Measurements from ENCODE around the gene ELP2.
"Not testable (repeated sequence)": the region's sequence is repeated elsewhere in the genome, so short reads cannot be mapped to it uniquely, and the experiment has no call there.

ELP2 gene

GRCh38 chr18:36129300-36130038, at the start of gene ELP2, which contains the start of gene SLC39A6:
TSS of gene ELP2 (plus strand) at chr18:36129899. CDS start at chr18:36129934, 35 bp downstream.
TSS of gene SLC39A6 (minus strand) at chr18:36129340. CDS start at chr18:36127007, 2,333 bp downstream.
- Histone ChIP-seq H3K27me3 (ENCODE audit: insufficient read depth, low read depth, severe bottlenecking) (no peaks in the 10 kb centered on the region), H3K9me3 (ENCODE audit: severe bottlenecking) (no peaks in the 10 kb centered on the region), H3K36me3 (peaks cover 30% of the 10 kb centered on the region), H3K27ac (peak within 1 kb of the TSS; percentile 98), H3K4me3 (ENCODE audit: low read depth, low read length) (peak within 1 kb of the TSS; percentile 92)
- TF ChIP-seq, protein P1, sequence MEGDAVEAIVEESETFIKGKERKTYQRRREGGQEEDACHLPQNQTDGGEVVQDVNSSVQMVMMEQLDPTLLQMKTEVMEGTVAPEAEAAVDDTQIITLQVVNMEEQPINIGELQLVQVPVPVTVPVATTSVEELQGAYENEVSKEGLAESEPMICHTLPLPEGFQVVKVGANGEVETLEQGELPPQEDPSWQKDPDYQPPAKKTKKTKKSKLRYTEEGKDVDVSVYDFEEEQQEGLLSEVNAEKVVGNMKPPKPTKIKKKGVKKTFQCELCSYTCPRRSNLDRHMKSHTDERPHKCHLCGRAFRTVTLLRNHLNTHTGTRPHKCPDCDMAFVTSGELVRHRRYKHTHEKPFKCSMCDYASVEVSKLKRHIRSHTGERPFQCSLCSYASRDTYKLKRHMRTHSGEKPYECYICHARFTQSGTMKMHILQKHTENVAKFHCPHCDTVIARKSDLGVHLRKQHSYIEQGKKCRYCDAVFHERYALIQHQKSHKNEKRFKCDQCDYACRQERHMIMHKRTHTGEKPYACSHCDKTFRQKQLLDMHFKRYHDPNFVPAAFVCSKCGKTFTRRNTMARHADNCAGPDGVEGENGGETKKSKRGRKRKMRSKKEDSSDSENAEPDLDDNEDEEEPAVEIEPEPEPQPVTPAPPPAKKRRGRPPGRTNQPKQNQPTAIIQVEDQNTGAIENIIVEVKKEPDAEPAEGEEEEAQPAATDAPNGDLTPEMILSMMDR (IDR thresholded peaks at IDR 0.05; ENCODE audit: low read depth, low read length): no peak
- DNase-seq: peak; percentile 95

DNA sequence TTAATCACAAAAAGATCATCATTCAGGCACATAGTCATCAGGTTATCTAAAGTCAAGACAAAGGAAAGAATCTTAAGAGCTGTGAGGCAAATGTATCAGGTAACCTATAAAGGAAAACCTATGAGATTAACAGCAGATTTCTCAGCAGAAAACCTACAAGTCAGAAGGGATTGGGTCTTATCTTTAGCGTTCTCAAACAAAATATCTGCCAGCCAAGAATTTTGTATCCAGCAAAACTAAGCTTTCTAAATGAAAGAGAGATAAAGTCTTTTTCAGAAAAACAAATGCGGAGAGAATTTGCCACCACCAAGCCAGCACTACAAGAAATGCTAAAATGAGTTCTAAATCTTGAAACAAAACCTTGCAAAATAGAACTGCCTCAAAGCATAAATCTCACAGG, 48.6 kb upstream of the ELP2 start:
- H3K9me3 ChIP-seq (ENCODE audit: severe bottlenecking); H3K27ac ChIP-seq: not testable (repeated sequence)

GRCh38 chr18:36083729-36084128, 46.0 kb upstream of the ELP2 start:
- DNase-seq: no peak
- Histone ChIP-seq H3K36me3 (no peaks in the 10 kb centered on the region), H3K4me3 (ENCODE audit: low read depth, low read length) (no peak overlapping the region), H3K9me3 (ENCODE audit: severe bottlenecking) (no peaks in the 10 kb centered on the region), H3K27me3 (ENCODE audit: insufficient read depth, low read depth, severe bottlenecking) (no peaks in the 10 kb centered on the region), H3K27ac (no peak overlapping the region)
- TF ChIP-seq, protein P1 (IDR thresholded peaks at IDR 0.05; ENCODE audit: low read depth, low read length): no peak

More for the DNA sequence above, 48.6 kb upstream of the ELP2 start:
- not testable (repeated sequence) for H3K36me3 ChIP-seq; H3K27me3 ChIP-seq (ENCODE audit: insufficient read depth, low read depth, severe bottlenecking); DNase-seq; H3K4me3 ChIP-seq (ENCODE audit: low read depth, low read length)

GRCh38 chr18:36085195-36085594, 44.5 kb upstream of the ELP2 start:
- no peaks in the 10 kb centered on the region for H3K27me3 ChIP-seq (ENCODE audit: insufficient read depth, low read depth, severe bottlenecking)
- H3K27ac ChIP-seq: no peak overlapping the region
- no peak overlapping the region for H3K4me3 ChIP-seq (ENCODE audit: low read depth, low read length)
- no peak for DNase-seq
- TF ChIP-seq, protein P1 (IDR thresholded peaks at IDR 0.05; ENCODE audit: low read depth, low read length): no peak
- H3K9me3 ChIP-seq (ENCODE audit: severe bottlenecking): no peaks in the 10 kb centered on the region
- no peaks in the 10 kb centered on the region for H3K36me3 ChIP-seq

- Histone ChIP-seq H3K36me3 (no peaks in the 10 kb centered on the region), H3K9me3 (ENCODE audit: severe bottlenecking) (no peaks in the 10 kb centered on the region), H3K4me3 (ENCODE audit: low read depth, low read length) (no peak overlapping the region), H3K27ac (no peak overlapping the region), H3K27me3 (ENCODE audit: insufficient read depth, low read depth, severe bottlenecking) (no peaks in the 10 kb centered on the region)
- DNase-seq: no peak
- TF ChIP-seq, protein P1 (IDR thresholded peaks at IDR 0.05; ENCODE audit: low read depth, low read length): no peak
These were observed 43.5 kb upstream of the ELP2 start for GRCh38 chr18:36086186-36086585.

GRCh38 chr18:36088256-36088655, 41.4 kb upstream of the ELP2 start:
- no peak for DNase-seq
- Histone ChIP-seq H3K36me3 (no peaks in the 10 kb centered on the region), H3K27me3 (ENCODE audit: insufficient read depth, low read depth, severe bottlenecking) (no peaks in the 10 kb centered on the region), H3K27ac (no peak overlapping the region), H3K4me3 (ENCODE audit: low read depth, low read length) (no peak overlapping the region), H3K9me3 (ENCODE audit: severe bottlenecking) (no peaks in the 10 kb centered on the region)
- TF ChIP-seq, protein P1 (IDR thresholded peaks at IDR 0.05; ENCODE audit: low read depth, low read length): no peak

Measured in WERI-Rb-1 (cell line).